ENCODE measurements around the gene TBX2. TPM values are rescaled to one million over a fixed set of nuclear protein-coding genes. Genes with fewer than 3 reads are reported as not detected.

TBX2 gene
- total and polyA plus RNA-seq, 2 of the 13 experiments (the other 11 are each of a cell fraction or from before 2014, with no cell fraction given), result 2.8 to 15.3 TPM

GRCh38 chr17:61426482-61427304 lies 27.1 kb downstream of the TBX2 start:
- Histone ChIP-seq H3K9ac (ENCODE audit: insufficient read depth, low read depth, low read length) (no peak overlapping the region), H3K9me3 (ENCODE audit: low read length) (no peaks in the 10 kb centered on the region), H3K27me3 (ENCODE audit: control insufficient read depth in 1 of 2, insufficient read depth in 2 of 2, low read length in 2 of 2) (no peaks in the 10 kb centered on the region), H3K4me2 (ENCODE audit: low read depth, low read length) (peak overlapping the region; percentile 45; the same call in 1 of the 2 replicates), H3K4me1 (ENCODE audit: insufficient read depth, low read length) (peaks cover 46% of the 10 kb centered on the region), H4K20me1 (ENCODE audit: insufficient read depth, low read length) (no peaks in the 10 kb centered on the region), H3K27ac (ENCODE audit: extremely low read length, insufficient read depth, low read length) (peak overlapping the region; percentile 57), H3K79me2 (ENCODE audit: insufficient read depth, low read length) (no peaks in the 10 kb centered on the region), H3K36me3 (replicated peaks in 1 of 2; ENCODE audit: control insufficient read depth in 1 of 2, insufficient read depth in 2 of 2, low read length in 2 of 2) (no peaks in the 10 kb centered on the region), H2AFZ (ENCODE audit: low read length) (no peak overlapping the region), H3K4me3 (replicated peaks in 1 of 3; ENCODE audit: insufficient read depth in 1 of 3, low read depth in 2 of 3, low read length in 3 of 3) (peak overlapping the region in 1 of 3 experiments; percentile 23; a peak in 1 of 6 replicates)
- FAIRE-seq (peak; percentile 93), DNase-seq (ENCODE audit: low spot score) (peak; percentile 98), ATAC-seq (peak; percentile 89)
- 24% methylated on average over 10 of the region's 10 CpGs for WGBS (ENCODE audit: low lambda C conversion rate)
- ChIA-PET CTCF (ENCODE audit: low intra/inter-chr PET ratio, low total read pairs) (interaction anchor here (1.2 to 2.1 kb wide), 4 partner anchors 124 to 156 kb away, joined by 4 to 10 read pairs (median 8); no protein-coding TSS in a partner anchor), POLR2A (interaction anchor here (0.6 to 1.8 kb wide), 7 partner anchors 14 to 703 kb away, joined by 3 to 13 read pairs (median 5); partner anchors contain the start of gene TBX2)
- in situ Hi-C loops (cut with HindIII; ENCODE audit: extremely low pct_ligation_motif_present, low pct_unique_long_range_greater_than_20kb), result loop anchor here (10.0 kb wide), 1 partner anchor 128 kb away; no protein-coding TSS in a partner anchor
- intact Hi-C loops (cut with micrococcal nuclease; ENCODE audit: unreplicated experiment), result loop anchor here (1.0 kb wide), 4 partner anchors 29 to 125 kb away; no protein-coding TSS in a partner anchor
- BruUV-seq (replicated peaks), result no TSS peak
- TF ChIP-seq RAD51 (IDR thresholded peaks at IDR 0.05; ENCODE audit: borderline replicate concordance) (no peak), ZNF136 (CRISPR knock-in tag; IDR thresholded peaks at IDR 0.05; ENCODE audit: low read depth) (0 out of 2 replicates have a peak, but pooled peaks have one; percentile 9), FOXP4 (CRISPR knock-in tag; IDR thresholded peaks at IDR 0.05) (peak; percentile 38; the same call in 1 of the 2 replicates), FOXK1 (CRISPR knock-in tag; IDR thresholded peaks at IDR 0.05; ENCODE audit: borderline replicate concordance, low read depth) (peak; percentile 47; the same call in 1 of the 2 replicates), FOXP1 (IDR thresholded peaks at IDR 0.05) (no peak), FOXP1 (CRISPR knock-in tag; IDR thresholded peaks at IDR 0.05) (peak; percentile 17; the same call in 1 of the 2 replicates), PPARG (CRISPR knock-in tag; conservative IDR thresholded peaks at IDR 0.05) (peak; percentile 95), HNF4G (IDR thresholded peaks at IDR 0.05; ENCODE audit: borderline replicate concordance, low read depth, low read length) (peak; percentile 83), HNF4G (CRISPR knock-in tag; IDR thresholded peaks at IDR 0.05; ENCODE audit: borderline replicate concordance, low read depth) (no peak), ZNF644 (CRISPR knock-in tag; IDR thresholded peaks at IDR 0.05; ENCODE audit: low read depth) (peak; percentile 55; the same call in 1 of the 2 replicates), ZNF414 (CRISPR knock-in tag; IDR thresholded peaks at IDR 0.05) (peak; percentile 69), SOX6 (IDR thresholded peaks at IDR 0.05) (no peak), SOX6 (CRISPR knock-in tag; IDR thresholded peaks at IDR 0.05) (peak; percentile 37), ZNF121 (CRISPR knock-in tag; IDR thresholded peaks at IDR 0.05) (peak; percentile 95), ZNF333 (CRISPR knock-in tag; IDR thresholded peaks at IDR 0.05; ENCODE audit: borderline replicate concordance) (no peak), DRAP1 (CRISPR knock-in tag; IDR thresholded peaks at IDR 0.05) (0 out of 2 replicates have a peak, but pooled peaks have one; percentile 26), MIER2 (CRISPR knock-in tag; IDR thresholded peaks at IDR 0.05) (no peak), SNAI1 (CRISPR knock-in tag; IDR thresholded peaks at IDR 0.05; ENCODE audit: borderline replicate concordance) (0 out of 2 replicates have a peak, but pooled peaks have one; percentile 18), AHR (CRISPR knock-in tag; IDR thresholded peaks at IDR 0.05) (no peak), ZNF503 (CRISPR knock-in tag; IDR thresholded peaks at IDR 0.05) (0 out of 2 replicates have a peak, but pooled peaks have one; percentile 22)
